ENCODE data around the gene RCL1. TPM values are rescaled to one million over a fixed set of nuclear protein-coding genes. Genes with fewer than 3 reads are reported as not detected.

The RCL1 gene
- total RNA-seq, 1 experiment from 2014 or later, result 7.4 TPM

- in situ Hi-C loops (cut with HindIII; ENCODE audit: low pct_unique_long_range_greater_than_20kb, low sequenced_read_pairs), result no loop called here
- no peak for DNase-seq (ENCODE audit: low read depth)
These were observed 64.5 kb downstream of the RCL1 start for GRCh38 chr9:4857163-4857810.

DNA sequence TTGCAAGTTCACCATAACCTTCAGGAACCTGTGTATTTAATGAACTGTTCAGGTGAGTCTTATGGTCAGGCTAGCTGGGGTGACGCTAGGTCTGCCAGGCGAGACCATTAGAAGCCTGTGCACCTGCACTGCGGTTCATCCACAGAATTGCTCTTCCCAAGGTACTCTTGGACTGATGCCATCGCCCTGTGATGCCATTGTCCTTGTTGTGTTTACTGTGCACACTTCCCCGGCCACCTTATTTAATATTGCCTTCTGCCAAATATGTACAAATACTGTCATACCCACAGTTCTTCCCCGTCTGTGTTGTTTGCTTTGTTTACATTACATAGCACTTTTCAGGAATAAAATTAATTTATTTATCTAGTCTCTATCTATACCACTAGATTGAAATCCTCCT is 66.3 kb downstream of the RCL1 start:
- in situ Hi-C loops (cut with HindIII; ENCODE audit: low pct_unique_long_range_greater_than_20kb, low sequenced_read_pairs), result no loop called here
- DNase-seq (ENCODE audit: low read depth), result no peak

GRCh38 chr9:4860383-4860782 is 67.6 kb downstream of the RCL1 start:
- no peak for DNase-seq (ENCODE audit: low read depth)
- in situ Hi-C loops (cut with HindIII; ENCODE audit: low pct_unique_long_range_greater_than_20kb, low sequenced_read_pairs), result no loop called here

DNA sequence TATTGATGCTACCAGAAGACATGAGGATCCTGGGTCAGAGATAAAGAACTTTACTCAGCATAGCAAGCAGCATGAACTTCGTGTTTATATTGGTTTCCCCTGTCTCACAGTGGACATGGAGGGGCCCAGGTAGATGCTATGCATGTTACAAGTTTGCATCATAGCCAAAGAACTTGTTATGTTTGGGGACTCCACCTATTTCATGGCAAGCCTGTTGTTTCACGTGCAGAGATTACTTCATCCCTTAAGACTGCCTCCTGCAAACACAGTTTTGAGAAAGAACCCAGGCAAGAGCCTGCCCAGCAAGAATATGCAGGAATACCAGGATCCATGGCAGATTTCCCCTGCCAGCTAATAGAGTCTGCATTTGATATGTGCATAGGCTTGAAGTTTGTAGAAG is 68.4 kb downstream of the RCL1 start:
- in situ Hi-C loops (cut with HindIII; ENCODE audit: low pct_unique_long_range_greater_than_20kb, low sequenced_read_pairs), result no loop called here
- DNase-seq (ENCODE audit: low read depth), result no peak

DNA sequence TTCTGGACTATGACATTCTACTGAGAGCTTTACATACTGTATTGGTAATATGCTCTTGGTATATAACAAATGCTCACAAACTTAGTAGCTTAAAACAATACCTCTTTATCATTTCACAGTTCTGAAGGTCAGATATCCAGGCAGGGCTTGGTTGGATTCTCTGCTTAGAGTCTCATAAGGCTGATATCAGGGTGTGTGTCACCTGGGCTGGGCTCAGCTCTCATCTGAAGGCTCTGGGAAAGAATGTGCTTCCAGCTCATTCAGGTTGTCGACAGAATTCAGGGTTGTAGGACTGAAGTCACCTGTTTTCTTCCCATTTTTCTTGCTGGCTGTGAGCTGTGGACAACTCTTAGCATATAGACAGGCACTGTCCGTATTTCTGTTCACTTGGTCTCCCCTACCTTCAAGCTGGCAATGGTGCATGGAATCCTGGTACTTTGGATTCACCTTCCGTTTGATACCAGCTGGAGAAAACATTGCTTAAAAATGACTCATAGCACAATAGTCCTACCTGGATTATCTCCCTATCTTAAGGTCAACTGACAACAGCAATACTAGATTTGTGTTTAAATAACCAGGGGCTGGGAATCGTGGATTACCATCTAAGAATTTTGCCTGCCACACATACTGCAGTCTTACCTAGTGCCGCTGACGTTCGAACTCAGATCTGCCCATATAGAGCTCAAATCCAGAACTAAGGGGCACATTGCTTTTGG is 69.2 kb downstream of the RCL1 start:
- no peak for DNase-seq (ENCODE audit: low read depth)
- in situ Hi-C loops (cut with HindIII; ENCODE audit: low pct_unique_long_range_greater_than_20kb, low sequenced_read_pairs), result no loop called here

GRCh38 chr9:4862506-4863250 is 69.9 kb downstream of the RCL1 start:
- in situ Hi-C loops (cut with HindIII; ENCODE audit: low pct_unique_long_range_greater_than_20kb, low sequenced_read_pairs), result no loop called here
- no peak for DNase-seq (ENCODE audit: low read depth)

DNA sequence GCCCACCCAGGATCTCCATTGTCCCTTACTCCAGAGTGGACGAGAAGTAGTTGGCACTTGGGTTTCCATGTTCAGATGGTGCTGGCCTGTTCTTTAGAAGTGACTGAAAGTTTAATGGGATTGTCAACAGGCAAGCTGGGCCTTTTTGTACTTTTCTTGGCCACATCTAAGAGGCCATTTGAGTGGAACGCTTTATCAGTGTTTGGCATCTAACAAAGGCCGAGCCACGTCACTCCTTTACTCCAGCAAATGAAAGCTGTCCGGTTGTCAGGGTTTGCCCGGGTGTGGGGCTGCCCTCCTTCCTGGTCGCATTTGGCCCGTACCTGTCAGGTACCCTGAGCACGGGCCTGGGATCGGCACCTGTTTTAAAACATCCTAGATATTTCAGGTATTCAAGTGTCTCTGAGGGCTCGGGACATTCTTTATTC is 71.5 kb downstream of the RCL1 start:
- in situ Hi-C loops (cut with HindIII; ENCODE audit: low pct_unique_long_range_greater_than_20kb, low sequenced_read_pairs), result no loop called here
- no peak for DNase-seq (ENCODE audit: low read depth)

- in situ Hi-C loops (cut with HindIII; ENCODE audit: low pct_unique_long_range_greater_than_20kb, low sequenced_read_pairs), result no loop called here
- DNase-seq (ENCODE audit: low read depth), result no peak
These were observed 72.0 kb downstream of the RCL1 start for GRCh38 chr9:4864698-4865097.

- in situ Hi-C loops (cut with HindIII; ENCODE audit: low pct_unique_long_range_greater_than_20kb, low sequenced_read_pairs), result no loop called here
- no peak for DNase-seq (ENCODE audit: low read depth)
These were observed 72.9 kb downstream of the RCL1 start for GRCh38 chr9:4865681-4866080.

- DNase-seq (ENCODE audit: low read depth), result no peak
- in situ Hi-C loops (cut with HindIII; ENCODE audit: low pct_unique_long_range_greater_than_20kb, low sequenced_read_pairs), result no loop called here
These were observed 73.7 kb downstream of the RCL1 start for GRCh38 chr9:4866239-4866969.

- in situ Hi-C loops (cut with HindIII; ENCODE audit: low pct_unique_long_range_greater_than_20kb, low sequenced_read_pairs), result no loop called here
- no peak for DNase-seq (ENCODE audit: low read depth)
These were observed 80.3 kb downstream of the RCL1 start for GRCh38 chr9:4873066-4873465.

DNA sequence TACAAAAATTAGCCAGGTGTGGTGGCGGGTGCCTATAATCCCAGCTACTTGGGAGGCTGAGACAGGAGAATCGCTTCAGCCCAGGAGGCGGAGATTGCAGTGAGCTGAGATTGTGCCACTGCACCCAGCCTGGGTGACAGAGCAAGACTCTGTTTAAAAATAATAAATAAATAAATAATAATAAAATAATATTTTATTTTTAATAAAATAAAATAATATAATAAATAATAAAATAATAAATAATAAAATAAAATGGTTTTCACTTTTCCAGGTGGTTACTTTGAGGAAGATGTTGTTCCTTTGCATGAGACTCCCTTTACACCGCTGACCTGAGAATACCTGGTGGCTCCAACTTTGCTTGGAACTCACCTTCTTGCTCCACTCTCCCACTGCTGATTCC is 82.8 kb downstream of the RCL1 start:
- no peak for DNase-seq (ENCODE audit: low read depth)
- in situ Hi-C loops (cut with HindIII; ENCODE audit: low pct_unique_long_range_greater_than_20kb, low sequenced_read_pairs), result no loop called here

DNA sequence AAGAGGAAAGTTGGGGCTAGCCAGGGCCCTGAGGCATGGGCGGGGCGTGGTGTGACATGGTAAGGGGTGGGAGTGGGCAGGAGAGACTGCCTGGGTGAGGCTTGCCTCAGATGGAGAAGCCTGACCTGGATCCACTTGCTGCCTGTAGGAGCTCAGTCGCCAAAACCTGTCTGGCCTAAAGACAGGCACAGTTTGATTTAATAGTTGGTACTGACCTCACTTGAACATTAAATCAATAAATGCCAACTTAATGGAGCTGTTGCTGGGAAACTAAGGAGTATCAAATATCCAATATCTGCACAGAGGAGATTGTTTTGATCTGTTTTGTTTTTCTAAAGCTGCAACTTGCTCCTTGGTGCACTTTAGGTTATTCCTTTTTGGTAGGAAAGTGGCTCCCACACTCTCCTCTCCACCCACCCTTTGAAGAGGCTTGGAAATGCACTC is 86.4 kb downstream of the RCL1 start:
- in situ Hi-C loops (cut with HindIII; ENCODE audit: low pct_unique_long_range_greater_than_20kb, low sequenced_read_pairs), result no loop called here
- DNase-seq (ENCODE audit: low read depth), result no peak

DNA sequence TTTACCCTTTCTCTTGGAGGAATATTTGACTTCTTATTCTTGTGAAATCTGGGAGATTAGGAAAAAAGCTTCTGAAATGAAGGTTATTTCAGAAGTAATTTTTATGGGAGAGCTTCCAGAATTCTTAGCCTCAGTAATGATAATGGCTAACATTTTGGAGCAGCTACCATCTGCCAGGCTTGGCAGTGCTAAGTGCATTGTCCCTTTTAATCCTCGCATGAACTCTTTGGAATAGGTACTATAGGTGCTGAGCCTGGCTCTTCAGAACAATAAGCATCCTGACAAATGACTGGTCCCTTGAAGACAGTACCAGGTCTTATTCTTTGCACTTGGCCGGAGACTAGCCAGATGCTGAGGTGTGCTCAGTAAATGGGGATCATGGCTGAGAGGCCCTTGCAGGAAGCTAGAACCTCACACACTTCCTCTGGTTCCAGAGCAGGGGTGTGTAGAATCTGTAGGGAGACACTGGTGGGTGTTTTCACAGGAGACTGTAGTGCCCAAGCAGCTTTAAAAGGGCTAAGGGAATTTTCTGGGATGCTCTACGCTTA is 90.7 kb downstream of the RCL1 start:
- in situ Hi-C loops (cut with HindIII; ENCODE audit: low pct_unique_long_range_greater_than_20kb, low sequenced_read_pairs), result no loop called here
- DNase-seq (ENCODE audit: low read depth), result no peak

GRCh38 chr9:4886698-4887097 is 94.0 kb downstream of the RCL1 start:
- peak; percentile 57 for DNase-seq (ENCODE audit: low read depth)
- in situ Hi-C loops (cut with HindIII; ENCODE audit: low pct_unique_long_range_greater_than_20kb, low sequenced_read_pairs), result no loop called here

GRCh38 chr9:4887556-4887955 is 94.8 kb downstream of the RCL1 start:
- in situ Hi-C loops (cut with HindIII; ENCODE audit: low pct_unique_long_range_greater_than_20kb, low sequenced_read_pairs), result no loop called here
- no peak for DNase-seq (ENCODE audit: low read depth)

DNA sequence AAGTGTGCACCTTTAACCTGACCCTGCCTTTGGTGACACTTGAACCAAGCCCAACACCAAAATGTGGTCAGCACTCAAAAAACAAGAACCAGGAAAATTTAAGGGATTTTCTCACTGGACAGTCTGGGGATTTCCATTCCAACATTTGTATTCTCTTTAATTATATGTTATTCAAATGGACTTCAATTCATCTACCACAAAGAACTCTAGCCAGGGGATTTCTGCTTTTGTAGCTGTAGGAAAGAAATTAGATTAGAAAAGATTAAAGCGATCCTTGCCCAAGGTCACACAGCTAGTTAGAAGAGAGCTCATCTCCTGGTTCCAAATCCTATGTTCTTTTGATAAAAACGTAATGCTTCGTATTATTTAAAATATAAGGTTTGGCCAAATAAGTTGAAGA is 97.5 kb downstream of the RCL1 start:
- no peak for DNase-seq (ENCODE audit: low read depth)
- in situ Hi-C loops (cut with HindIII; ENCODE audit: low pct_unique_long_range_greater_than_20kb, low sequenced_read_pairs), result no loop called here

DNA sequence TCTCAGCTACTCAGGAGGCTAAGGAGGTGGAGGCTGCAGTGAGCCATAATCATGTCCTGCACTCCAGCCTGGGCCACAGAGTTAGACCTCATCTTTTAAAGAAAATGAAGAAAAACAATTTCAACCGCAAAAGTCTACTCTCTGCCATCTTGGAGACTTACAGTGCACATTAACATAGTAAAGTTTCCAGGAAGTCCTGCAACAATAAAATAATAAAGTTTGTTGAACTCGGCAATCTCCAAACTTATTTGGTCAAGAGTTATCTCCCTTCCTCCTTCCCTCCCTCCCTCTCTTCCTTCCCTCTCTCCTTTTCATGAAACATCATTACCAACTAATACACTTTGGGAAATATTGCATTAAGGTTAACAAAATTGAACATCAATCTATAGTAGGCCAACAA is 98.2 kb downstream of the RCL1 start:
- in situ Hi-C loops (cut with HindIII; ENCODE audit: low pct_unique_long_range_greater_than_20kb, low sequenced_read_pairs), result no loop called here
- DNase-seq (ENCODE audit: low read depth), result no peak
